ENCODE data around the gene MGRN1.

DNA sequence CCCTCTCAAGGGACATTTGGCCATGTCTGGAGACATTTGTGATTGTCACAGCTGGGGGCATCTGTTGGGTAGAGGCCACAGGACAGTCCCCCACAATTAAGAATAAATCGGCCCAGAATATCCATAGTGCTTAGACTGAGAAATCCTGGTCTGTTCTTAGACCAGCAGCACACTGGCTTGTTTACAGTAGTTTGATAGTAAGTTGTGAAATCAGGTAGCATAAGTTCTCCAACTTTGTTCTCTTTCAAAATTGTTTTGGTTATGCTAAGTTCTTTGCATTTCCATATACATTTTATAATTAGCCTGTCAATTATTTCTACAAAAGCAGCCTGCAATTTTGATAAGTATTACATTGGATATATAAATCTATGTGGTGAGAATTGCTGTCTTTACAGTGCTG is 6.8 kb downstream of the MGRN1 start:
- TF ChIP-seq, protein P1, sequence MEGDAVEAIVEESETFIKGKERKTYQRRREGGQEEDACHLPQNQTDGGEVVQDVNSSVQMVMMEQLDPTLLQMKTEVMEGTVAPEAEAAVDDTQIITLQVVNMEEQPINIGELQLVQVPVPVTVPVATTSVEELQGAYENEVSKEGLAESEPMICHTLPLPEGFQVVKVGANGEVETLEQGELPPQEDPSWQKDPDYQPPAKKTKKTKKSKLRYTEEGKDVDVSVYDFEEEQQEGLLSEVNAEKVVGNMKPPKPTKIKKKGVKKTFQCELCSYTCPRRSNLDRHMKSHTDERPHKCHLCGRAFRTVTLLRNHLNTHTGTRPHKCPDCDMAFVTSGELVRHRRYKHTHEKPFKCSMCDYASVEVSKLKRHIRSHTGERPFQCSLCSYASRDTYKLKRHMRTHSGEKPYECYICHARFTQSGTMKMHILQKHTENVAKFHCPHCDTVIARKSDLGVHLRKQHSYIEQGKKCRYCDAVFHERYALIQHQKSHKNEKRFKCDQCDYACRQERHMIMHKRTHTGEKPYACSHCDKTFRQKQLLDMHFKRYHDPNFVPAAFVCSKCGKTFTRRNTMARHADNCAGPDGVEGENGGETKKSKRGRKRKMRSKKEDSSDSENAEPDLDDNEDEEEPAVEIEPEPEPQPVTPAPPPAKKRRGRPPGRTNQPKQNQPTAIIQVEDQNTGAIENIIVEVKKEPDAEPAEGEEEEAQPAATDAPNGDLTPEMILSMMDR (IDR thresholded peaks at IDR 0.05), result no peak
- TF ChIP-seq POLR2A (IDR thresholded peaks at IDR 0.05), result no peak

Measured in testis (tissue), 2 donors.